ENCODE measurements around the gene MKNK2. TPM values are rescaled to one million over a fixed set of nuclear protein-coding genes. Genes with fewer than 3 reads are reported as not detected.

MKNK2 gene
- total and polyA plus RNA-seq, 2 donors (not counting 3 experiments of a cell fraction or from before 2014, with no cell fraction given) = 65.1 to 86.1 TPM

GRCh38 chr19:2033825-2034159, 17.3 kb downstream of the MKNK2 start:
- H3K27ac ChIP-seq (ENCODE audit: insufficient read depth, low read depth, low read length) = no peak overlapping the region
- no peak overlapping the region for H3K4me3 ChIP-seq (replicated peaks in 1 of 3; ENCODE audit: insufficient read depth in 1 of 3, low read depth in 1 of 3, low read length in 3 of 3)
- dilution Hi-C loops (cut with MboI; ENCODE audit: extremely low pct_ligation_motif_present, low sequenced_read_pairs) (no loop called here), intact Hi-C loops (cut with micrococcal nuclease) (no loop called here)
- no peaks in the 10 kb centered on the region for H4K20me1 ChIP-seq (replicated peaks; ENCODE audit: control insufficient read depth, extremely low read depth, insufficient read depth, low read length)
- H2AFZ ChIP-seq (ENCODE audit: low read depth, low read length) = no peak overlapping the region
- DNase-seq (ENCODE audit: low read depth, low spot score) (no peak), FAIRE-seq (no peak)
- H3K9me1 ChIP-seq (replicated peaks; ENCODE audit: control insufficient read depth, extremely low read depth, insufficient read depth, low read length) = no peaks in the 10 kb centered on the region
- H3K9me3 ChIP-seq (replicated peaks; ENCODE audit: control insufficient read depth, insufficient read depth, low read length) = no peaks in the 10 kb centered on the region
- ChIA-PET CTCF (interaction anchor here (2.3 kb wide), 1 partner anchor 36 kb away, joined by 17 read pairs; no protein-coding TSS in a partner anchor), POLR2A (no interaction called here)
- TF ChIP-seq MYC (IDR thresholded peaks at IDR 0.05; ENCODE audit: low read depth, low read length) (no peak), GATA2 (IDR thresholded peaks at IDR 0.05; ENCODE audit: insufficient read depth, insufficient read length, low read depth, low read length) (no peak), MAX (IDR thresholded peaks at IDR 0.05; ENCODE audit: insufficient read depth, insufficient read length) (no peak), POLR2A (IDR thresholded peaks at IDR 0.05; ENCODE audit: low read depth, low read length) (no peak), JUN (IDR thresholded peaks at IDR 0.05; ENCODE audit: borderline replicate concordance, insufficient read depth, insufficient read length, low read depth) (no peak), POLR2AphosphoS5 (IDR thresholded peaks at IDR 0.05; ENCODE audit: insufficient read depth, low read depth, low read length) (no peak), EZH2 (IDR thresholded peaks at IDR 0.05; ENCODE audit: borderline replicate concordance, low read depth, low read length, severe bottlenecking) (no peak), CTCF (IDR thresholded peaks at IDR 0.05; ENCODE audit: extremely low read depth in 1 of 2, insufficient read depth in 1 of 2, low read depth in 1 of 2, low read length in 2 of 2) (no peak), FOS (IDR thresholded peaks at IDR 0.05; ENCODE audit: borderline replicate concordance, insufficient read depth, low read length) (no peak)
- H3K27me3 ChIP-seq (ENCODE audit: control insufficient read depth in 2 of 2, insufficient read depth in 2 of 2, low read length in 2 of 2) = no peaks in the 10 kb centered on the region
- BruUV-seq (replicated peaks) = no TSS peak
- no peak overlapping the region for H3K4me2 ChIP-seq (ENCODE audit: insufficient read depth, low read length)
- H3K9ac ChIP-seq (replicated peaks; ENCODE audit: extremely low read depth, insufficient read depth, low read length) = no peak overlapping the region
- H3K36me3 ChIP-seq (ENCODE audit: control insufficient read depth in 2 of 2, extremely low read depth in 1 of 2, insufficient read depth in 2 of 2, low read length in 2 of 2) = peaks cover 0 to 7% of the 10 kb centered on the region in 2 experiments
- peaks cover 14% of the 10 kb centered on the region for H3K4me1 ChIP-seq (ENCODE audit: control insufficient read depth, extremely low read depth, insufficient read depth, low read length)
- no peaks in the 10 kb centered on the region for H3K79me2 ChIP-seq (ENCODE audit: control insufficient read depth, insufficient read depth, low read length)

Measured in endothelial cell of umbilical vein (primary cell).